NCI-H1092 (cell line): ENCODE results near the gene PPP2R3B.
"Not testable (repeated sequence)": the region's sequence is repeated elsewhere in the genome, so short reads cannot be mapped to it uniquely, and the experiment has no call there.

Experiments used
- DNase-seq: peaks from one replicate; lab custom pipeline; 2025; lab: John Stamatoyannopoulos, UW

PPP2R3B gene

GRCh38 chrX:318739-319578 lies 67.7 kb downstream of the PPP2R3B start, which contains the start of gene GTPBP6:
TSS of gene GTPBP6 (minus strand) at chrX:318796. CDS start at chrX:318787, 9 bp downstream.
- DNase-seq: no peak

- no peak for DNase-seq
Observed at GRCh38 chrX:318068-318738, 68.5 kb downstream of the PPP2R3B start.

- DNase-seq: no peak
Observed at GRCh38 chrX:317424-318067, 69.2 kb downstream of the PPP2R3B start.

DNA sequence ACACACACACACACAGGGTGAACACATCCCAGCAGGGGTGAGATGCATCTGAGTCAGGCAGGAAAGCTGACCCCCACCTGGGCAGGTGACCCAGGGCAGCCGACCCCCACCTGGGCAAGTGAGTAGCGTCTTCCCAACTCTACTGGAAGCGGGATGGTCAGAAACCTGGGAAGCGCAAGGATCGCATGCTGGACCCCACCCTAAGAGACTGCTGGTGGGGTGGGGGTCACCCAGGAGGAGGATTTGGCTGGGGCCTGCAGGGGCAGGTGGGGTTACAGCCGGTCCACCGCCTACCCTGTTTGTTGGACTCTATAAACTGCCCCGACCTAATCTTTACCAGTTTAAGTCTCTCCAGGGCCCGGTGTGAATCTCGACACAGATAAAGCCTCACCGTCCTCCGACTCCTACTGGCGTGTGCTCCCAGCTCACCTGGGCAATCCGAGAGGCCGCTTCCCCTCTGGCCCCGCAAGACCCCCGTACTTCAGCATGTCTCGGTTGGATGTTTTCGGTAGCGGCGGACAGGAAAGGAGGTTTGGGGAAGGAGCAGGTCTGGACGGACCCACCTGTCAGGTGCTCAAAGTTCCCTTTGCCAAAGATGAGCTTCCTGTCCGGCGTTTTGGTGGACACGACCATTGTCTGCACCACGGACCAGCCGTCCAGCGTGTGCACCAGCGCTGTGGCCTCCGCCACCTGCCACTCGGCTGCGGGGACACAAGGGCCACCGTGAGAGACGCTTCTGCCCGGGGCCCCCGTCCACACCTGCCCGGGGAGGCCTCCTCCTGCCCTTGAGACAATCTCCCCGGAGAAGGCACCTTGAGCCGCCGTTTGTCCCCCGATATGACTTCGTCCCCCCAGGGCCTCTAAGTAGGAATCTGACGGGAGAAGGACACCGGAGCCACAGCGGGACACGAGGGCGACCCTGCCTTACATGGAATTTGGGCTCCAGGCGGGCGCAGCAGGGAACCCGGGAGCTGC lies 70.1 kb downstream of the PPP2R3B start:
- DNase-seq: no peak

GRCh38 chrX:314781-315595 lies 71.7 kb downstream of the PPP2R3B start:
- DNase-seq: no peak

GRCh38 chrX:314049-314448 lies 72.7 kb downstream of the PPP2R3B start:
- no peak for DNase-seq

DNA sequence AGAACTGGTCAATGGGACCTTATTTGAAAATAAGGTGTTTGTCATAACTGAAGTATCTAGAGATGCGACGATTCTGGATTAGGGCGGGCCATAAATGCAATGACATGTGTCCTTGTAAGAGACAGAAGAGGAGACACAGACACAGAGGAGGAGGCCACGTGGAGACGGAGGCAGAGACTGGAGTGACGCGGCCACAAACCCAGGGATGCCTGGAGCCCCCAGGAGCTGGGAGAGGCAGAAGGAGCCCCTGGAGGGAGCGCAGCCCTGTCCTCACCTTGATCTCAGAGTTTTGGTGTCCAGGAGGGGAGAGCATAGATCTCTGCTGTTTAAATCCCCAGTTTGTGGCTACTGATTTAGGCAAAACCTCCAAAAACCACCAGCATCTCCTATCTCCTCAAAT lies 73.2 kb downstream of the PPP2R3B start:
- no peak for DNase-seq

DNA sequence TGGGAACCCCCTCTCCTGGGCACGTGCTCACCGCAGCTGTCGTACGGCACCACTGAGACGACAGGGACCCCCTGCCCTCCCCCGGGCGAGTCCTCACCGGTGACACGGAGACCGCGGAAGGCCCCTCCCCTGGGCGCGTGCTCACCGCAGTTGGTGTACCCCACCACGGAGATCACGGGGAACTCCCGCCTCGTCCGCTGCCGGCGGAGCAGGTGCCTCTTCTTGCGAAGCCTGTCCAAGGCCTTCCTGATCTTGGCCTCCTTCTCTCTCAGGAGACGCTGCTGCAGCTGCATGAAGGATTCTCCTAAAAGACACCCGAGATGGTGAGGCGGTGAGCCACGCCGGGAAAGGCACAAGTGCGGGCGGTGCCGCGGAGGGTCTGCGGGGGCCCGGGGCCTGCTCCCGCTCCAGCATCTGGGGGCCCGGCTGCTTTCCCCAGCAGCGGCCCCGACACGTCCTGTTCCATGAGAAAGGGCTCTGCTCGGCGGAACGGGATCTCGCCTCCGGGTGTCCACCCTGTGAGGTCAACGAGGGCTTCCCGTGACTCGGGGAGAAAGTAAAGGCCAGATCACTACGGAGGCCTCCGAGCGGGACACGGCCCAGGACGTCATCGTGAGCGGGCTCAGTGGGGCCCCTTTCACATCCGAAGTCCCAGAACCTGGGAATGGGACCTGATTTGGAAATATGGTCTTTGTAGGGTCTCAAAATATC lies 73.9 kb downstream of the PPP2R3B start:
- no peak for DNase-seq

GRCh38 chrX:311156-312129 lies 75.3 kb downstream of the PPP2R3B start:
- DNase-seq: no peak

- no peak for DNase-seq
Observed at GRCh38 chrX:310621-311155, 76.0 kb downstream of the PPP2R3B start.

- no peak for DNase-seq
Observed at GRCh38 chrX:308821-309520, 77.7 kb downstream of the PPP2R3B start.

GRCh38 chrX:307261-308111 lies 79.2 kb downstream of the PPP2R3B start:
- DNase-seq: no peak

DNA sequence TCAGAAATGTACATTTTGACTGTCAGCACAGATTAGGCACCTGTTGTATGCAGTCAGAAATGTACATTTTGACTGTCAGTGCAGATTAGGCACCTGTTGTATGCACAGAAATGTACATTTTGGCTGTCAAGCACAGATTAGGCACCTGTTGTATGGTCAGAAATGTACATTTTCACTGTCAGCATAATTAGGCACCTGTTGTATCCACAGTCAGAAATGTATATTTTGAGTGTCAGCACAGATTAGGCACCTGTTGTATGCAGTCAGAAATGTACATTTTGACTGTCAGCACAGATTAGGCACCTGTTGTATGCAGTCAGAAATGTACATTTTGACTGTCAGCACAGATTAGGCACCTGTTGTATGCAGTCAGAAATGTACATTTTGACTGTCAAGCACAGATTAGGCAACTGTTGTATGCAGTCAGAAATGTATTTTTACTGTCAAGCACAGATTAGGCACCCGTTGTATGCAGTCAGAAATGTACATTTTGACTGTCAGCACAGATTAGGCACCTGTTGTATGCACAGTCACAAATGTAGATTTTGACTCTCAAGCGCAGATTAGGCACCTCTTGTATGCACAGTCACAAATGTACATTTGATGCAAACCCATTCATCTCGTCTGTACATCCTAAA lies 80.0 kb downstream of the PPP2R3B start:
- DNase-seq: not testable (repeated sequence)

DNA sequence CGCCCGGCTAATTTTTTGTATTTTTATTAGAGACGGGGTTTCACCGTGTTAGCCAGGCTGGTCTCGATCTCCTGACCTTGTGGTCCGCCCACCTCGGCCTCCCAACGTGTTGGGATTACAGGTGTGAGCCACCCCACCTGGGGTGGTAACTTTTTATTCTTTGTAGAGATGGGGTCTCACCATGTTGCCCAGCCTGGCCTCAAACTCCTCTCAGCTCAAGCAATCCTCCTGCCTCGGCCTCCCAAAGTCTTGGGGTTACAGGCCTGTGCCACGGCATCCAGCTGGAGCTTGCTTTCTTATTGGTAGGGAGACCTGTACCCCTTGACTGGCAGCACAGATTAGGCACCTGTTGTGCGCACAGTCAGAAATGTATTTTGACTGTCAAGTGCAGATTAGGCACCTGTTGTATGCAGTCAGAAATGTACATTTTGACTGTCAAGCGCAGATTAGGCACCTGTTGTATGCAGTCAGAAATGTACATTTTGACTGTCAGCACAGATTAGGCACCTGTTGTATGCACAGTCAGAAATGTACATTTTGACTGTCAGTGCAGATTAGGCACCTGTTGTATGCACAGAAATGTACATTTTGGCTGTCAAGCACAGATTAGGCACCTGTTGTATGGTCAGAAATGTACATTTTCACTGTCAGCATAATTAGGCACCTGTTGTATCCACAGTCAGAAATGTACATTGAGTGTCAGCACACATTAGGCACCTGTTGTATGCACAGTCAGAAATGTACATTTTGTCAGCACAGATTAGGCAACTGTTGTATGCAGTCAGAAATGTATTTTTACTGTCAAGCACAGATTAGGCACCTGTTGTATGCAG lies 80.7 kb downstream of the PPP2R3B start:
- not testable (repeated sequence) for DNase-seq

GRCh38 chrX:302975-303374 lies 83.7 kb downstream of the PPP2R3B start:
- DNase-seq: no peak

DNA sequence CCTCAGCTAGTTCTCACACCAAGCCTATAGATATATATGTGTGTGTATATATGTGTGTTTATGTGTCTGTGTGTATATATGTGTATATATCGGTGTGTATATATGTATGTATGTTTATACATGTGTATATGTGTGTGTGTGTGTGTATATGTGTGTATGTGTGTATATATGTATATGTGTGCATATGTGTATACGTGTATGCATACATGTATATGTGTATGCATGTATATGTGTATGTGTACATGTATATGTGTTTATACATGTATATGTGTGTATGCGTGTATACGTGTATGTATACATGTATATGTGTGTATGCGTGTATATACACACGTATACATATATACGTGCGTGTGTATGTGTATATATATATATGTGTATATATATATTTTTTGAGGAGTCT lies 86.4 kb downstream of the PPP2R3B start:
- DNase-seq: no peak
